Epithelial cell of esophagus (primary cell): ENCODE data around the gene CHST11.

ENCODE experiments used
- DNase-seq: peaks from one replicate; pipeline ENCODE4 v3.0.0; 2010; ENCODE audit warnings: low read depth
- H3K4me3 ChIP-seq: 2 replicates; pipeline ENCODE4 v1.5.1; 2011; ENCODE audit warnings: mild to moderate bottlenecking, low read length, control low read depth
- TF ChIP-seq, protein P1 (sequence below): IDR thresholded peaks from 2 replicates; pipeline ENCODE4 v1.5.1; 2011; ENCODE audit warnings: low read depth, mild to moderate bottlenecking, low read length, control low read depth, inconsistent platforms; ENCODE audit not compliant: insufficient read depth; ENCODE audit errors: missing control alignments

The CHST11 gene

GRCh38 chr12:104673696-104674482, 217.1 kb downstream of the CHST11 start:
- TF ChIP-seq, protein P1, sequence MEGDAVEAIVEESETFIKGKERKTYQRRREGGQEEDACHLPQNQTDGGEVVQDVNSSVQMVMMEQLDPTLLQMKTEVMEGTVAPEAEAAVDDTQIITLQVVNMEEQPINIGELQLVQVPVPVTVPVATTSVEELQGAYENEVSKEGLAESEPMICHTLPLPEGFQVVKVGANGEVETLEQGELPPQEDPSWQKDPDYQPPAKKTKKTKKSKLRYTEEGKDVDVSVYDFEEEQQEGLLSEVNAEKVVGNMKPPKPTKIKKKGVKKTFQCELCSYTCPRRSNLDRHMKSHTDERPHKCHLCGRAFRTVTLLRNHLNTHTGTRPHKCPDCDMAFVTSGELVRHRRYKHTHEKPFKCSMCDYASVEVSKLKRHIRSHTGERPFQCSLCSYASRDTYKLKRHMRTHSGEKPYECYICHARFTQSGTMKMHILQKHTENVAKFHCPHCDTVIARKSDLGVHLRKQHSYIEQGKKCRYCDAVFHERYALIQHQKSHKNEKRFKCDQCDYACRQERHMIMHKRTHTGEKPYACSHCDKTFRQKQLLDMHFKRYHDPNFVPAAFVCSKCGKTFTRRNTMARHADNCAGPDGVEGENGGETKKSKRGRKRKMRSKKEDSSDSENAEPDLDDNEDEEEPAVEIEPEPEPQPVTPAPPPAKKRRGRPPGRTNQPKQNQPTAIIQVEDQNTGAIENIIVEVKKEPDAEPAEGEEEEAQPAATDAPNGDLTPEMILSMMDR: no peak
- H3K4me3 ChIP-seq: no peak overlapping the region
- DNase-seq: no peak

- no peak overlapping the region for H3K4me3 ChIP-seq
- TF ChIP-seq, protein P1: no peak
- DNase-seq: no peak
These were observed 219.9 kb downstream of the CHST11 start for GRCh38 chr12:104676636-104677035.

DNA sequence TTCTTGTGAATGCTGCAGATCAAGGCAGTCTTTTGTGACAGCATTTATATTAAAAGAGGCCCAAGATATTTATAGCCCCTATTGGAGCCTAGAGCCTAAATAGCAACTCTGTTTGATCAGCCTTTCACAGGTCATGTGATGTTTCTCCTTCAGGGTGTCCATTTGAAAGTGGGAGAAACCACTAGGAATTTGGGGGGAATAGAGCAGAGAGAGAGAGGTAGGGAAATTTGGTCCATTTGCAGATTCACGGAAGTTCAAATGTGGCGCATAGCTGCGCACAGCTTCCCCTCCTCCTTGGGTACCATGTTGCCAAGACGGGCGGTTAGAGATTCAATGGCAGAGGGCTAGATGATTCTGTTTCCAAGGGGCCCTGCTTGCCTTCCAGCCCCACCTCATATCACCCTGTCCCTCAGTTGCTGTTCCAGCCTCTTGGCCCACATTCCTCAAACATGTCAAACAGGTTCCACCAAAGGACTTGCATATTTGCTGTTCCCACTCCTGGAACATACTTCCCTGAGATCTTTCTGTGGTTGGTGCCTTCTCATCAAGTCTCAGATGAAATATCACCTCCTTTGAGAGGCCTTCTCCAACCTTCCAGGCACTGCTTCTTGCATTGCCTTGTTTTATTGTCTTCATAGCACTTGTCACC, 220.8 kb downstream of the CHST11 start:
- TF ChIP-seq, protein P1: no peak
- H3K4me3 ChIP-seq: no peak overlapping the region
- DNase-seq: peak; percentile 79

DNA sequence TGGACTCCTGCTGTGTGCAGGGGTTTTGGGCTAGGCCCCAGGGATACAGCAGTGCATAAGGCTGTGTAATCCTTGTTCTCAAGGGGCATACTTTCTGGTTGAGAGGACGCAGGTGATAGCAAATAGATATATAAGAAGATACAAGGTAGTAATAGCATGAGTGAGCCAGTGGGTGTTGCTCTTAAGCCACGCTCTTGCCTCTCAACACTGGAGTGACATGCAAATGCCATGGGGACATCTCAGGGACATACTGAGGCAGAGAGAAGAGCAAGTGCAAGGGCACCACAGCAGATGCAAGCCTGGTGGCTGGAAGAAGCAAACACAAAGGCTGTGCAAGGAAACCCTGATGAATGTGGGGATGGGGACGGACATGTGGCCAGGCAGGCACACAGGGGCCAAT, 223.3 kb downstream of the CHST11 start:
- TF ChIP-seq, protein P1: peak; percentile 47
- DNase-seq: peak; percentile 28

GRCh38 chr12:104680491-104680890, 223.7 kb downstream of the CHST11 start:
- no peak overlapping the region for H3K4me3 ChIP-seq
- no peak for DNase-seq
- TF ChIP-seq, protein P1: no peak

More for the DNA sequence above, 223.3 kb downstream of the CHST11 start:
- H3K4me3 ChIP-seq: no peak overlapping the region

DNA sequence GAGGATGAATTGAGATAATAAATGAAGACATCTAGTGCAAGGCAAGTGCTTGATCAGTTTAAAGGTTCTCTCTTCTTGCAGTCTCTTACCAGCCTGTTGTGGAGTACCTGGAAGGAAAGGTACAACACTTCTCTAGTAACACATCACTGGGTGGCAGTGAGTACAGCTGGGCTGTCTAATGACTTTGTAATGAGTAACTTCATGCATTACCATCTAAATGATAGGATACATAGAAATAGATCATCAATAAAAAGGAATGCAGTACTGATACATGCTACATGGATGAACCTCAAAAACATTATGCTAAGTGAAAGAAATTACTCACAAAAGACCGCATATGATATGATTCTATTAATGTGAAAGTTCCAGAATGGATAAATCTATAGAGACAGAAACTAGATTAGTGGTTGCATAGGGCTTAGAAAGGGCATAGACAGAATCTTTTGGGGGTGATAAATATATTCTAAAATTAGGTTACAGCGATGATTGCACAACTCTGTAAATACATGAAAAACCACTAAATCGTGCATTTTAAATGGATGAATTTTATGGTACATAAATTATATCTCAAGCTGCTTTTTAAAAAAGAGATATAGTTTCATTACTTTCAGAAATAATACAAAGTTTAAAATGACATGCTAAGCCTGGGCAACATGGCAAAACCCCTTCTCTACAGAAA, 224.4 kb downstream of the CHST11 start:
- no peak overlapping the region for H3K4me3 ChIP-seq
- DNase-seq: no peak
- TF ChIP-seq, protein P1: no peak
